Transverse colon (tissue), 4 donors: ENCODE results near the gene ZNF343.

Source experiments
- CTCF ChIP-seq, 5 experiments: fragments of 200-600 bp in 3 of 5; fragments of 450-650 bp in 2 of 5; sonication (generic) in 3 of 5; IDR thresholded peaks; 1 replicate in 2 of 5; 2 replicates in 3 of 5; pipeline ENCODE4 v1.5.1; 2016 to 2017; ENCODE audit warnings: antibody characterized with exemption in 5 of 5, inconsistent platforms in 3 of 5, mild to moderate bottlenecking in 2 of 5, moderate library complexity in 1 of 5
- POLR2A ChIP-seq: fragments of 450-650 bp; IDR thresholded peaks from one replicate; pipeline ENCODE4 v1.6.1; 2016; ENCODE audit warnings: antibody characterized with exemption, mild to moderate bottlenecking, moderate library complexity
- POLR2AphosphoS5 ChIP-seq, 3 donors: sonication (generic); formaldehyde crosslinking; IDR thresholded peaks; one replicate each; pipeline ENCODE4 v1.6.1; 2016; ENCODE audit warnings: antibody characterized with exemption in 3 of 3

- TF ChIP-seq CTCF (IDR thresholded peaks at IDR 0.05): no peak
- TF ChIP-seq POLR2AphosphoS5 (IDR thresholded peaks at IDR 0.05): no peak
- TF ChIP-seq POLR2A: no peak
These were observed 19.0 kb upstream of the ZNF343 start for GRCh38 chr20:2527762-2528161.
